ENCODE measurements around the gene KPNA3.

GRCh38 chr13:49746111-49746510 is 46.4 kb downstream of the KPNA3 start:
- TF ChIP-seq, protein P1, sequence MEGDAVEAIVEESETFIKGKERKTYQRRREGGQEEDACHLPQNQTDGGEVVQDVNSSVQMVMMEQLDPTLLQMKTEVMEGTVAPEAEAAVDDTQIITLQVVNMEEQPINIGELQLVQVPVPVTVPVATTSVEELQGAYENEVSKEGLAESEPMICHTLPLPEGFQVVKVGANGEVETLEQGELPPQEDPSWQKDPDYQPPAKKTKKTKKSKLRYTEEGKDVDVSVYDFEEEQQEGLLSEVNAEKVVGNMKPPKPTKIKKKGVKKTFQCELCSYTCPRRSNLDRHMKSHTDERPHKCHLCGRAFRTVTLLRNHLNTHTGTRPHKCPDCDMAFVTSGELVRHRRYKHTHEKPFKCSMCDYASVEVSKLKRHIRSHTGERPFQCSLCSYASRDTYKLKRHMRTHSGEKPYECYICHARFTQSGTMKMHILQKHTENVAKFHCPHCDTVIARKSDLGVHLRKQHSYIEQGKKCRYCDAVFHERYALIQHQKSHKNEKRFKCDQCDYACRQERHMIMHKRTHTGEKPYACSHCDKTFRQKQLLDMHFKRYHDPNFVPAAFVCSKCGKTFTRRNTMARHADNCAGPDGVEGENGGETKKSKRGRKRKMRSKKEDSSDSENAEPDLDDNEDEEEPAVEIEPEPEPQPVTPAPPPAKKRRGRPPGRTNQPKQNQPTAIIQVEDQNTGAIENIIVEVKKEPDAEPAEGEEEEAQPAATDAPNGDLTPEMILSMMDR (IDR thresholded peaks at IDR 0.05), result no peak
- TF ChIP-seq ZFX (IDR thresholded peaks at IDR 0.05; ENCODE audit: borderline replicate concordance), result no peak

Measured in 22Rv1 (cell line).